ENCODE results near the gene PHB1. TPM values are rescaled to one million over a fixed set of nuclear protein-coding genes. Genes with fewer than 3 reads are reported as not detected.

The PHB1 gene
- total RNA-seq, 1 donor from 2014 or later, result 168 TPM

DNA sequence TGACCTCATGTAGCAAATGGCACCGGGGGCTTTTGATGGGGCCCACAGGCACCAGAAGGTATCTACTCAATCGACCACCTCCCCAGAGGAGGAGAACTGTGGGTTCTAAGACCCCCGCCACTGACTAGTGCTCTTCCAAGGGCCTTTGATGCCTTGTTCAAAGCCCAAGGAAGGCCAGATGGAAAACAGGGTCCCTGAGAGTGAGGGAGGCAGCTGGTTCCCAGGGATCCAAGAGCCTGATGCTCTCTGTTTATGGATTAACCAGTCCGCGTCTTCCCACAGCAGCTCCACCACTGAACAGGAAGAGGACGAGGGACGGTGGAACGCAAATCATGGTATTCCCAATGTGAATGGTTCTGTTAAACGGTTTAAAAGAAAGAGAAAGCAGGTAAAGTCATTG is 7.6 kb downstream of the PHB1 start:
- Mint-ChIP-seq H3K9me3 (ENCODE audit: low read depth) (no peaks in the 10 kb centered on the region), H3K4me3 (ENCODE audit: low read depth) (no peak overlapping the region), H3K36me3 (ENCODE audit: insufficient read depth) (peaks cover 37% of the 10 kb centered on the region), H3K27me3 (no peaks in the 10 kb centered on the region), H3K27ac (no peak overlapping the region), H3K4me1 (ENCODE audit: low read depth) (peaks cover 5% of the 10 kb centered on the region)
- DNase-seq (ENCODE audit: low spot score, unreplicated experiment), result no peak
- TF ChIP-seq, protein P1, sequence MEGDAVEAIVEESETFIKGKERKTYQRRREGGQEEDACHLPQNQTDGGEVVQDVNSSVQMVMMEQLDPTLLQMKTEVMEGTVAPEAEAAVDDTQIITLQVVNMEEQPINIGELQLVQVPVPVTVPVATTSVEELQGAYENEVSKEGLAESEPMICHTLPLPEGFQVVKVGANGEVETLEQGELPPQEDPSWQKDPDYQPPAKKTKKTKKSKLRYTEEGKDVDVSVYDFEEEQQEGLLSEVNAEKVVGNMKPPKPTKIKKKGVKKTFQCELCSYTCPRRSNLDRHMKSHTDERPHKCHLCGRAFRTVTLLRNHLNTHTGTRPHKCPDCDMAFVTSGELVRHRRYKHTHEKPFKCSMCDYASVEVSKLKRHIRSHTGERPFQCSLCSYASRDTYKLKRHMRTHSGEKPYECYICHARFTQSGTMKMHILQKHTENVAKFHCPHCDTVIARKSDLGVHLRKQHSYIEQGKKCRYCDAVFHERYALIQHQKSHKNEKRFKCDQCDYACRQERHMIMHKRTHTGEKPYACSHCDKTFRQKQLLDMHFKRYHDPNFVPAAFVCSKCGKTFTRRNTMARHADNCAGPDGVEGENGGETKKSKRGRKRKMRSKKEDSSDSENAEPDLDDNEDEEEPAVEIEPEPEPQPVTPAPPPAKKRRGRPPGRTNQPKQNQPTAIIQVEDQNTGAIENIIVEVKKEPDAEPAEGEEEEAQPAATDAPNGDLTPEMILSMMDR (IDR thresholded peaks at IDR 0.05; ENCODE audit: unreplicated experiment), result no peak

- H3K4me1 Mint-ChIP-seq (ENCODE audit: low read depth), result peaks cover 5% of the 10 kb centered on the region
- H3K27ac Mint-ChIP-seq, result peak overlapping the region; percentile 33
- no peak overlapping the region for H3K4me3 Mint-ChIP-seq (ENCODE audit: low read depth)
- TF ChIP-seq, protein P1 (IDR thresholded peaks at IDR 0.05; ENCODE audit: unreplicated experiment), result no peak
- no peaks in the 10 kb centered on the region for H3K9me3 Mint-ChIP-seq (ENCODE audit: low read depth)
- no peaks in the 10 kb centered on the region for H3K27me3 Mint-ChIP-seq
- DNase-seq (ENCODE audit: low spot score, unreplicated experiment), result no peak
- H3K36me3 Mint-ChIP-seq (ENCODE audit: insufficient read depth), result peaks cover 36% of the 10 kb centered on the region
These were observed 8.1 kb downstream of the PHB1 start for GRCh38 chr17:49406421-49407061.

- peaks cover 5% of the 10 kb centered on the region for H3K4me1 Mint-ChIP-seq (ENCODE audit: low read depth)
- H3K36me3 Mint-ChIP-seq (ENCODE audit: insufficient read depth), result peaks cover 33% of the 10 kb centered on the region
- H3K9me3 Mint-ChIP-seq (ENCODE audit: low read depth), result no peaks in the 10 kb centered on the region
- no peaks in the 10 kb centered on the region for H3K27me3 Mint-ChIP-seq
- no peak overlapping the region for H3K4me3 Mint-ChIP-seq (ENCODE audit: low read depth)
- no peak for DNase-seq (ENCODE audit: low spot score, unreplicated experiment)
- no peak overlapping the region for H3K27ac Mint-ChIP-seq
- TF ChIP-seq, protein P1 (IDR thresholded peaks at IDR 0.05; ENCODE audit: unreplicated experiment), result no peak
These were observed 9.8 kb downstream of the PHB1 start for GRCh38 chr17:49404906-49405305.

GRCh38 chr17:49404361-49404760 is 10.3 kb downstream of the PHB1 start:
- no peak overlapping the region for H3K27ac Mint-ChIP-seq
- no peak for DNase-seq (ENCODE audit: low spot score, unreplicated experiment)
- H3K4me3 Mint-ChIP-seq (ENCODE audit: low read depth), result no peak overlapping the region
- H3K4me1 Mint-ChIP-seq (ENCODE audit: low read depth), result peaks cover 5% of the 10 kb centered on the region
- no peaks in the 10 kb centered on the region for H3K27me3 Mint-ChIP-seq
- peaks cover 33% of the 10 kb centered on the region for H3K36me3 Mint-ChIP-seq (ENCODE audit: insufficient read depth)
- H3K9me3 Mint-ChIP-seq (ENCODE audit: low read depth), result no peaks in the 10 kb centered on the region
- TF ChIP-seq, protein P1 (IDR thresholded peaks at IDR 0.05; ENCODE audit: unreplicated experiment), result no peak

DNA sequence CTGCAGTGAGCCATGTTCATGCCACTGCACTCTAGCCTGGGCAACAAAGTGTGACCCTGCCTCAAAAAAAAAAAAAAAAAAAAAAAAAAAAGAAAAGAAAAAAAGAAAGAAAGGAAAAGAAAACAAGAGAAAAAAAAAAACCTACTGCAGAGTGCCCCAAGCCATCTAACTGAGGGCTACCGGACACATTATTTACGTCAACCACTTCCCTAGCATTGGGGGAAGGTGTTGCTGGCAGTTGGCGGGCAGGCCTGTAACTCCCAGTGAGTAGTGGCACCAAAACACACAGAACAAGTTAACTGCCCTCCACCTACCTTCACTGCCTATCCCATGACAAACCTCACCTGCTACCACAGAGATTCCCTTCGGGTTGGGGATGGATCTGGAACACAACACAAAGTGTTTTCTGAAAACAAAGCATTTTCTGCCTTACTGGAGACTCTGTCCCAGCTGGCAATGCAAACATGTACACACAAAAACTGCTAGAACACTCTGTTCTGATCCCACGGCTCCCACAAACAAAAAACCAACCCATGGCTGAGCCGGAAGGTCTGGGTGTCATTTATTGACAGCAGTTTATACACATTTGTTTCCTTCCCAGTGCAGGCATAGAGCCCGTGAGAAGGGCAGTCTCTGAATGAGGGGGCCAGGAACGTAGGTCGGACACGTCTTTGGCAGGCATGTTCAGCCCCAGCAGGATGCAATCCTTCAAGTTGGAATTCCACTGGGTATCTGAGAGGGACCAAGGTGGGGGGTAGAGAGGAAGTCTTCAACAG is 11.0 kb downstream of the PHB1 start:
- no peak for DNase-seq (ENCODE audit: low spot score, unreplicated experiment)
- Mint-ChIP-seq H3K27me3 (no peaks in the 10 kb centered on the region), H3K36me3 (ENCODE audit: insufficient read depth) (peaks cover 28% of the 10 kb centered on the region), H3K27ac (no peak overlapping the region), H3K4me3 (ENCODE audit: low read depth) (no peak overlapping the region), H3K4me1 (ENCODE audit: low read depth) (peaks cover 5% of the 10 kb centered on the region), H3K9me3 (ENCODE audit: low read depth) (no peaks in the 10 kb centered on the region)
- TF ChIP-seq, protein P1 (IDR thresholded peaks at IDR 0.05; ENCODE audit: unreplicated experiment), result no peak

Measured in progenitor cell of endocrine pancreas (in vitro differentiated cells).